RWPE2 (cell line): ENCODE results near the gene G6PC3.

Experiments
- ATAC-seq: fragments of 200-7000 bp; cut with Tn5 transposase; 3 replicates; pipeline ENCODE4 v1.9.1; 2021; ENCODE audit warnings: low read depth
- DNase-seq: peaks from one replicate; pipeline ENCODE4 v3.0.0-alpha.2; 2020; ENCODE audit warnings: low spot score
- H3K27ac ChIP-seq: fragments of 450-650 bp; 2 replicates; pipeline ENCODE4 v1.5.1; 2017; ENCODE audit warnings: mild to moderate bottlenecking; ENCODE audit not compliant: poor library complexity, severe bottlenecking
- H3K27me3 ChIP-seq: fragments of 250-450 bp; sonication (Bioruptor Pico); 2 replicates; pipeline ENCODE4 v1.5.1; 2021; ENCODE audit warnings: mild to moderate bottlenecking, moderate library complexity; ENCODE audit not compliant: insufficient read depth, poor library complexity, severe bottlenecking
- H3K36me3 ChIP-seq: fragments of 250-450 bp; sonication (Bioruptor Pico); 2 replicates; pipeline ENCODE4 v1.5.1; 2020; ENCODE audit warnings: low read depth, mild to moderate bottlenecking, moderate library complexity
- H3K4me1 ChIP-seq: fragments of 250-450 bp; sonication (Bioruptor Pico); 2 replicates; pipeline ENCODE4 v1.5.1; 2021; ENCODE audit warnings: mild to moderate bottlenecking, moderate library complexity; ENCODE audit not compliant: insufficient read depth, poor library complexity, severe bottlenecking
- H3K4me3 ChIP-seq: fragments of 250-450 bp; sonication (Bioruptor Pico); 2 replicates; pipeline ENCODE4 v1.5.1; 2021; ENCODE audit warnings: mild to moderate bottlenecking, moderate library complexity; ENCODE audit not compliant: severe bottlenecking
- H3K9me3 ChIP-seq: fragments of 250-450 bp; sonication (Bioruptor Pico); 2 replicates; pipeline ENCODE4 v1.5.1; 2021; ENCODE audit warnings: mild to moderate bottlenecking, moderate library complexity; ENCODE audit not compliant: severe bottlenecking
- CTCF ChIP-seq: fragments of 450-650 bp; IDR thresholded peaks from one replicate; pipeline ENCODE4 v1.5.1; 2017; ENCODE audit warnings: mild to moderate bottlenecking, moderate library complexity; ENCODE audit not compliant: poor library complexity, severe bottlenecking

The G6PC3 gene

DNA sequence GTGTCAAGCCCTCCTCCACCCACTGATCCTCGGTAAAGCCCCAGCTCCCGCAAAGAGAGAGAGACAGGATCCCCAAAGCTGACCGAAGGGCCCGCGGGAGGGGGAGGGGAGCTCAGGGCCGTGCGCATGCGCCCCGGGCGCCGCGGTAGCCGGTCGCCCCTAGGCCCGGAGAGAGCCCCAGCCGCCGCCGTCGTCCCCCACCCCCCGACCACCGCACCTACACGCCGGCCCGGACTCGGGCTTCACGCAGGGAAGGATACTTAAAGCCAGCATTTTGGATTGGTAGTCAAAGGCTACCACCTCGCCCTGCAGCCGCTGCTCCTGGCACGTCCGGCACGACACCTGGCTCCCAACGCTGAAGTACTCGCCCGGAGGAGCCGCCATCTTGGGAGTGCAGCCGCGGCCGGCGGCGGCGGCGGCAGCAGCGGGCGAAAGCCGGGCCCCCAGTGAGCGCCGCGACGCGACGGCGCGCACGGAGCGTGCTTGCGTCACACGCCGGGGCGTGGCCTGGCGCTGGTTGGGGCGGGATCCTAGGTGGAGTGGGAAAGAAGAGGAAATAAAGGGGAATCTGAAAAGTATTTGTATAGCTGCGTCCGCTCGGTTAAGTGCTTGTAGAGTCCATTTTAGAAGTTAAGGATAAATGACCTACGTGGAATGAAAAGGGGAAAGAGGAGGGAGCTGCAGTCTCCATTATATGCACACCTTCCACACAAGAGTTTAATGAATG lies 4.2 kb upstream of the G6PC3 start, which contains the start of gene LSM12:
Gene LSM12 (minus strand): TSS at position 468 of the 727 bp plus-strand sequence. CDS start 84 bp downstream, at position 384.
- Histone ChIP-seq H3K27me3 (no peaks in the 10 kb centered on the region), H3K4me1 (peaks cover 9% of the 10 kb centered on the region), H3K27ac (peak within 1 kb of the TSS; percentile 84), H3K4me3 (peak within 1 kb of the TSS; percentile 90), H3K36me3 (peaks cover 31% of the 10 kb centered on the region), H3K9me3 (no peaks in the 10 kb centered on the region)
- no peak for TF ChIP-seq CTCF
- ATAC-seq (peak; percentile 71), DNase-seq (no peak)

DNA sequence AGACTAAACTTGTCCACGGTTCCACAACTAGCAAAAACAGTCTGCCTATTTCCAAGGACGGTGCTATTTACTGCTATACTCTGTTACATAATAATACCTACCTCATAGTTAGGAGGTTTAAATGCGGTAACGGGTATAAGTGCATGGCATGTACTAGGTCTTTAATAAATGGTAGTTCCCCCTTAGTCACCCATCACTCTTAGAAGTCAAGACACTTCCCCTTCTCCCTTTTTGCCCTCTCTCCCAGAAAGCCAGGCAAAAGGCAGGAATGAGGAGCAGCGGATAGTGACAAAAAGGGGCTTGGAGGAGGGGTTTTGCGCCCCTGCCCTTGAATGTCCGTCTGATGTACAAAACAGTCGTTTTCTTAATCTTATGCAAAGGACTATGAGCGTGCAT lies 3.0 kb upstream of the G6PC3 start:
- H3K36me3 ChIP-seq: peaks cover 19% of the 10 kb centered on the region
- TF ChIP-seq CTCF: no peak
- no peak for ATAC-seq
- no peak overlapping the region for H3K4me3 ChIP-seq
- H3K27ac ChIP-seq: no peak overlapping the region
- no peak for DNase-seq
- no peaks in the 10 kb centered on the region for H3K9me3 ChIP-seq
- no peaks in the 10 kb centered on the region for H3K27me3 ChIP-seq
- peaks cover 9% of the 10 kb centered on the region for H3K4me1 ChIP-seq

GRCh38 chr17:44069974-44070454 lies 521 bp upstream of the G6PC3 start:
- no peak for TF ChIP-seq CTCF
- peaks cover 17% of the 10 kb centered on the region for H3K36me3 ChIP-seq
- ATAC-seq: no peak
- H3K27ac ChIP-seq: peak overlapping the region; percentile 82
- peaks cover 4% of the 10 kb centered on the region for H3K4me1 ChIP-seq
- peak overlapping the region; percentile 62 for H3K4me3 ChIP-seq
- no peak for DNase-seq
- H3K27me3 ChIP-seq: no peaks in the 10 kb centered on the region
- no peaks in the 10 kb centered on the region for H3K9me3 ChIP-seq

DNA sequence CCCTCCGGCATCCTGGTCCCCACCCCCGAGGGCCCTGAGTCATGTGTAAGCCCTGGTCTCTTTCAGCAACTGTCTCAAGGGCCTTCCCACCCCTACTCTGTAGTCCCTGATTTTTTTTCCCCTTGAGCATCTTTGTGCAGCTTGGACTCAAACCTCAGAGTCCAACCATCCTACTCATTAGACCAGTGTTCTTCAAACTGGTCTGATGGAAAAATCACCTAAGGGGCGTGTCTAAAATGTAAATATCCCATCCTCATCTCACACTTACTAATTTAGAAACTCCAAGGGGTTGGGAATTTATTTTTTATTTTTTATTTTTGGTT lies 624 bp downstream of the G6PC3 start:
- Histone ChIP-seq H3K27ac (peak overlapping the region; percentile 82), H3K4me1 (peaks cover 4% of the 10 kb centered on the region), H3K9me3 (no peaks in the 10 kb centered on the region), H3K4me3 (peak overlapping the region; percentile 62), H3K27me3 (no peaks in the 10 kb centered on the region), H3K36me3 (peaks cover 28% of the 10 kb centered on the region)
- ATAC-seq: no peak
- no peak for TF ChIP-seq CTCF
- DNase-seq: no peak

- DNase-seq: no peak
- Histone ChIP-seq H3K27me3 (no peaks in the 10 kb centered on the region), H3K36me3 (peaks cover 34% of the 10 kb centered on the region), H3K9me3 (no peaks in the 10 kb centered on the region), H3K27ac (peak overlapping the region; percentile 82), H3K4me3 (peak overlapping the region; percentile 62), H3K4me1 (peaks cover 4% of the 10 kb centered on the region)
- ATAC-seq: no peak
- no peak for TF ChIP-seq CTCF
Measured at GRCh38 chr17:44071772-44072171, 1.2 kb downstream of the G6PC3 start.
